ENCODE measurements around the gene CADPS. TPM values are rescaled to one million over a fixed set of nuclear protein-coding genes. Genes with fewer than 3 reads are reported as not detected.

CADPS gene
- polyA plus RNA-seq, 2 of the 4 experiments (the other 2 are of a cell fraction), result not detected

DNA sequence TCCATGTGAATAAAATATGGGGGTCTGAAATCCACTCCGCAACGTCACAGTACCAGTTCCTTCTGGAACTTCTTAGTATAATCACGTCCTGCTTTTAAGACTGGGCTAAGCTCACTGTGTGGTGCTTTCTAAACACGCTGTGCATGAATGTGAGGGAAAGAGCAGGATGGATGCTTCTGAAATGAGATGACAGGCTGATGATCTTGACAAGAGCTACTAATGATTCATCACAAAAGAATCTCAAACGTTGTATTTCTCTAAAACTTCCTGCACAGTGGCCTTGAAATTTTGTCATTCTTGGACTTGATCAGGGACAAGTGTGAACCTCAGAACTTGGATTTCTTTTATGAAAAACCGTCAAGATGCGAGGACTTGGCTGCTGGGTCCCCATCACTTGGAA, 221.4 kb downstream of the CADPS start:
- FAIRE-seq, result no peak
- ATAC-seq, result no peak
- H3K9me3 ChIP-seq, result no peaks in the 10 kb centered on the region
- DNase-seq (ENCODE audit: low read depth in 1 of 2, low spot score in 1 of 2), result no peak
- CTCF ChIA-PET, result interaction anchor here (0.6 kb wide), 1 partner anchor 157 kb away, joined by 3 read pairs; no protein-coding TSS in a partner anchor
- POLR2A ChIA-PET, result no interaction called here
- H3K4me2 ChIP-seq, result no peak overlapping the region
- no peak overlapping the region for H3K4me3 ChIP-seq
- H3K4me1 ChIP-seq, result no peaks in the 10 kb centered on the region
- TF ChIP-seq ZSCAN20 (CRISPR knock-in tag; IDR thresholded peaks at IDR 0.05), result no peak
- no peak for TF ChIP-seq KDM1A (IDR thresholded peaks at IDR 0.05; ENCODE audit: low read depth)
- TF ChIP-seq, protein P1, sequence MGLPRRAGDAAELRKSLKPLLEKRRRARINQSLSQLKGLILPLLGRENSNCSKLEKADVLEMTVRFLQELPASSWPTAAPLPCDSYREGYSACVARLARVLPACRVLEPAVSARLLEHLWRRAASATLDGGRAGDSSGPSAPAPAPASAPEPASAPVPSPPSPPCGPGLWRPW (IDR thresholded peaks at IDR 0.05), result no peak
- TF ChIP-seq, protein P2, sequence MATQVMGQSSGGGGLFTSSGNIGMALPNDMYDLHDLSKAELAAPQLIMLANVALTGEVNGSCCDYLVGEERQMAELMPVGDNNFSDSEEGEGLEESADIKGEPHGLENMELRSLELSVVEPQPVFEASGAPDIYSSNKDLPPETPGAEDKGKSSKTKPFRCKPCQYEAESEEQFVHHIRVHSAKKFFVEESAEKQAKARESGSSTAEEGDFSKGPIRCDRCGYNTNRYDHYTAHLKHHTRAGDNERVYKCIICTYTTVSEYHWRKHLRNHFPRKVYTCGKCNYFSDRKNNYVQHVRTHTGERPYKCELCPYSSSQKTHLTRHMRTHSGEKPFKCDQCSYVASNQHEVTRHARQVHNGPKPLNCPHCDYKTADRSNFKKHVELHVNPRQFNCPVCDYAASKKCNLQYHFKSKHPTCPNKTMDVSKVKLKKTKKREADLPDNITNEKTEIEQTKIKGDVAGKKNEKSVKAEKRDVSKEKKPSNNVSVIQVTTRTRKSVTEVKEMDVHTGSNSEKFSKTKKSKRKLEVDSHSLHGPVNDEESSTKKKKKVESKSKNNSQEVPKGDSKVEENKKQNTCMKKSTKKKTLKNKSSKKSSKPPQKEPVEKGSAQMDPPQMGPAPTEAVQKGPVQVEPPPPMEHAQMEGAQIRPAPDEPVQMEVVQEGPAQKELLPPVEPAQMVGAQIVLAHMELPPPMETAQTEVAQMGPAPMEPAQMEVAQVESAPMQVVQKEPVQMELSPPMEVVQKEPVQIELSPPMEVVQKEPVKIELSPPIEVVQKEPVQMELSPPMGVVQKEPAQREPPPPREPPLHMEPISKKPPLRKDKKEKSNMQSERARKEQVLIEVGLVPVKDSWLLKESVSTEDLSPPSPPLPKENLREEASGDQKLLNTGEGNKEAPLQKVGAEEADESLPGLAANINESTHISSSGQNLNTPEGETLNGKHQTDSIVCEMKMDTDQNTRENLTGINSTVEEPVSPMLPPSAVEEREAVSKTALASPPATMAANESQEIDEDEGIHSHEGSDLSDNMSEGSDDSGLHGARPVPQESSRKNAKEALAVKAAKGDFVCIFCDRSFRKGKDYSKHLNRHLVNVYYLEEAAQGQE (IDR thresholded peaks at IDR 0.05), result no peak
- no peak for TF ChIP-seq FOSL2 (IDR thresholded peaks at IDR 0.05)
- TF ChIP-seq FOSL2 (CRISPR knock-in tag; IDR thresholded peaks at IDR 0.05), result no peak
- no peak for TF ChIP-seq MYC (IDR thresholded peaks at IDR 0.05; ENCODE audit: borderline replicate concordance, low read length)
- no peak for TF ChIP-seq POLR2A (IDR thresholded peaks at IDR 0.05; ENCODE audit: low read length)
- no peak for TF ChIP-seq ZC3H11A (IDR thresholded peaks at IDR 0.05)
- TF ChIP-seq CEBPB (IDR thresholded peaks at IDR 0.05), result no peak
- no peak for TF ChIP-seq FOXS1 (CRISPR knock-in tag; IDR thresholded peaks at IDR 0.05)
- no peak for TF ChIP-seq GATA3 (IDR thresholded peaks at IDR 0.05; ENCODE audit: borderline replicate concordance)
- TF ChIP-seq, protein P3, sequence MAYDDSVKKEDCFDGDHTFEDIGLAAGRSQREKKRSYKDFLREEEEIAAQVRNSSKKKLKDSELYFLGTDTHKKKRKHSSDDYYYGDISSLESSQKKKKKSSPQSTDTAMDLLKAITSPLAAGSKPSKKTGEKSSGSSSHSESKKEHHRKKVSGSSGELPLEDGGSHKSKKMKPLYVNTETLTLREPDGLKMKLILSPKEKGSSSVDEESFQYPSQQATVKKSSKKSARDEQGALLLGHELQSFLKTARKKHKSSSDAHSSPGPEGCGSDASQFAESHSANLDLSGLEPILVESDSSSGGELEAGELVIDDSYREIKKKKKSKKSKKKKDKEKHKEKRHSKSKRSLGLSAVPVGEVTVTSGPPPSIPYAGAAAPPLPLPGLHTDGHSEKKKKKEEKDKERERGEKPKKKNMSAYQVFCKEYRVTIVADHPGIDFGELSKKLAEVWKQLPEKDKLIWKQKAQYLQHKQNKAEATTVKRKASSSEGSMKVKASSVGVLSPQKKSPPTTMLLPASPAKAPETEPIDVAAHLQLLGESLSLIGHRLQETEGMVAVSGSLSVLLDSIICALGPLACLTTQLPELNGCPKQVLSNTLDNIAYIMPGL (CRISPR knock-in tag; IDR thresholded peaks at IDR 0.05; ENCODE audit: borderline replicate concordance), result no peak
- no peak for TF ChIP-seq SMC3 (IDR thresholded peaks at IDR 0.05)
- no peak for TF ChIP-seq CBX8 (IDR thresholded peaks at IDR 0.05)
- TF ChIP-seq, protein P4, sequence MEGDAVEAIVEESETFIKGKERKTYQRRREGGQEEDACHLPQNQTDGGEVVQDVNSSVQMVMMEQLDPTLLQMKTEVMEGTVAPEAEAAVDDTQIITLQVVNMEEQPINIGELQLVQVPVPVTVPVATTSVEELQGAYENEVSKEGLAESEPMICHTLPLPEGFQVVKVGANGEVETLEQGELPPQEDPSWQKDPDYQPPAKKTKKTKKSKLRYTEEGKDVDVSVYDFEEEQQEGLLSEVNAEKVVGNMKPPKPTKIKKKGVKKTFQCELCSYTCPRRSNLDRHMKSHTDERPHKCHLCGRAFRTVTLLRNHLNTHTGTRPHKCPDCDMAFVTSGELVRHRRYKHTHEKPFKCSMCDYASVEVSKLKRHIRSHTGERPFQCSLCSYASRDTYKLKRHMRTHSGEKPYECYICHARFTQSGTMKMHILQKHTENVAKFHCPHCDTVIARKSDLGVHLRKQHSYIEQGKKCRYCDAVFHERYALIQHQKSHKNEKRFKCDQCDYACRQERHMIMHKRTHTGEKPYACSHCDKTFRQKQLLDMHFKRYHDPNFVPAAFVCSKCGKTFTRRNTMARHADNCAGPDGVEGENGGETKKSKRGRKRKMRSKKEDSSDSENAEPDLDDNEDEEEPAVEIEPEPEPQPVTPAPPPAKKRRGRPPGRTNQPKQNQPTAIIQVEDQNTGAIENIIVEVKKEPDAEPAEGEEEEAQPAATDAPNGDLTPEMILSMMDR (IDR thresholded peaks at IDR 0.05), result no peak
- TF ChIP-seq, protein P5, sequence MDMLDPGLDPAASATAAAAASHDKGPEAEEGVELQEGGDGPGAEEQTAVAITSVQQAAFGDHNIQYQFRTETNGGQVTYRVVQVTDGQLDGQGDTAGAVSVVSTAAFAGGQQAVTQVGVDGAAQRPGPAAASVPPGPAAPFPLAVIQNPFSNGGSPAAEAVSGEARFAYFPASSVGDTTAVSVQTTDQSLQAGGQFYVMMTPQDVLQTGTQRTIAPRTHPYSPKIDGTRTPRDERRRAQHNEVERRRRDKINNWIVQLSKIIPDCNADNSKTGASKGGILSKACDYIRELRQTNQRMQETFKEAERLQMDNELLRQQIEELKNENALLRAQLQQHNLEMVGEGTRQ (IDR thresholded peaks at IDR 0.05), result no peak
- TF ChIP-seq TP53 (CRISPR knock-in tag; IDR thresholded peaks at IDR 0.05), result no peak
- no peak for TF ChIP-seq HDAC2 (IDR thresholded peaks at IDR 0.05)
- WGBS (ENCODE audit: missing lambda C conversion rate), result 18% methylated on average over 7 of the region's 7 CpGs
- H3K27ac ChIP-seq, result no peak overlapping the region

DNA sequence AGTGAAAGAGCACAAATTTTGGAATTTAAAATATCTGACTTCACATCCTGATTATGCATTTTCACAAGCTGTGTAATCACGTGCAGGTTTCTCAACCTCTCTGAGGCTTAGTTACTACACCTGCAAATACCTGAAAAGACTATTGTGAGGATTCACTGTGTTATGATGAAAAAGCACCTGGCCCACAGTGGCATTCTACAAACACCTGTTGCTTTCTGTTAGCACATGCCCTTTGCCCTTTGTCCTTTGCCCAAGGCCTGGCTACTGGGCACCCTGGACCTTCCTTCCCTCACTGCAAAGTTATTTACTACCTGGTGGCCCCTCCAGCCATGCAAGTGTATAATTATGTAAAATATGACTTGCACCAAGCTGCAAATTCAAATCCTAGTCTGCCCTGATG, 227.5 kb downstream of the CADPS start:
- no peak for TF ChIP-seq BHLHE40 (IDR thresholded peaks at IDR 0.05; ENCODE audit: low read depth, low read length)
- no peak for TF ChIP-seq POLR2AphosphoS2 (conservative IDR thresholded peaks at IDR 0.05; ENCODE audit: low read length)
- TF ChIP-seq FOSL2 (IDR thresholded peaks at IDR 0.05), result no peak
- no peak for TF ChIP-seq FOSL2 (CRISPR knock-in tag; IDR thresholded peaks at IDR 0.05)
- no peak for TF ChIP-seq MAFK (IDR thresholded peaks at IDR 0.05; ENCODE audit: partially characterized antibody)
- TF ChIP-seq, protein P6, sequence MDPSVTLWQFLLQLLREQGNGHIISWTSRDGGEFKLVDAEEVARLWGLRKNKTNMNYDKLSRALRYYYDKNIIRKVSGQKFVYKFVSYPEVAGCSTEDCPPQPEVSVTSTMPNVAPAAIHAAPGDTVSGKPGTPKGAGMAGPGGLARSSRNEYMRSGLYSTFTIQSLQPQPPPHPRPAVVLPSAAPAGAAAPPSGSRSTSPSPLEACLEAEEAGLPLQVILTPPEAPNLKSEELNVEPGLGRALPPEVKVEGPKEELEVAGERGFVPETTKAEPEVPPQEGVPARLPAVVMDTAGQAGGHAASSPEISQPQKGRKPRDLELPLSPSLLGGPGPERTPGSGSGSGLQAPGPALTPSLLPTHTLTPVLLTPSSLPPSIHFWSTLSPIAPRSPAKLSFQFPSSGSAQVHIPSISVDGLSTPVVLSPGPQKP (IDR thresholded peaks at IDR 0.05; ENCODE audit: low read depth, low read length), result no peak
- TF ChIP-seq, protein P2 (IDR thresholded peaks at IDR 0.05), result no peak
- no peak for FAIRE-seq
- Histone ChIP-seq H3K4me2 (no peak overlapping the region), H3K27ac (no peak overlapping the region), H3K4me1 (no peaks in the 10 kb centered on the region), H3K9me3 (no peaks in the 10 kb centered on the region), H3K4me3 (no peak overlapping the region)
- WGBS (ENCODE audit: missing lambda C conversion rate), result 6% methylated on average over 1 of the region's 1 CpG
- no peak for ATAC-seq
- ChIA-PET CTCF (no interaction called here), POLR2A (no interaction called here)
- DNase-seq (ENCODE audit: low read depth in 1 of 2, low spot score in 1 of 2), result no peak

All from A549 (cell line).